AG04449 (cell line): ENCODE measurements around the gene PRMT5.

Experiments
- CTCF ChIA-PET: fragments of 350-600 bp; formaldehyde crosslinking; extraction: SDS; loops from one replicate; lab custom pipeline; 2021; ENCODE audit warnings: antibody characterized with exemption; lab: Yijun Ruan, JAX
- POLR2A ChIA-PET: fragments of 400-600, 350-600 bp; formaldehyde crosslinking; extraction: SDS; loops from one replicate; lab custom pipeline; 2020; ENCODE audit warnings: antibody characterized with exemption, inconsistent platforms; lab: Yijun Ruan, JAX
- DNase-seq: peaks from one replicate; pipeline ENCODE4 v3.0.0-alpha.2; 2010; ENCODE audit warnings: low read depth, low spot score
- H3K4me3 ChIP-seq: 2 replicates; pipeline ENCODE4 v1.5.1; 2011; ENCODE audit warnings: low read depth, mild to moderate bottlenecking, control low read depth, low read length
- TF ChIP-seq, protein P1 (sequence below): IDR thresholded peaks from one replicate; pipeline ENCODE4 v1.5.1; 2011; ENCODE audit warnings: mild to moderate bottlenecking, moderate library complexity, low read length, control low read depth, inconsistent platforms; ENCODE audit not compliant: insufficient read depth; ENCODE audit errors: missing control alignments

The PRMT5 gene

DNA sequence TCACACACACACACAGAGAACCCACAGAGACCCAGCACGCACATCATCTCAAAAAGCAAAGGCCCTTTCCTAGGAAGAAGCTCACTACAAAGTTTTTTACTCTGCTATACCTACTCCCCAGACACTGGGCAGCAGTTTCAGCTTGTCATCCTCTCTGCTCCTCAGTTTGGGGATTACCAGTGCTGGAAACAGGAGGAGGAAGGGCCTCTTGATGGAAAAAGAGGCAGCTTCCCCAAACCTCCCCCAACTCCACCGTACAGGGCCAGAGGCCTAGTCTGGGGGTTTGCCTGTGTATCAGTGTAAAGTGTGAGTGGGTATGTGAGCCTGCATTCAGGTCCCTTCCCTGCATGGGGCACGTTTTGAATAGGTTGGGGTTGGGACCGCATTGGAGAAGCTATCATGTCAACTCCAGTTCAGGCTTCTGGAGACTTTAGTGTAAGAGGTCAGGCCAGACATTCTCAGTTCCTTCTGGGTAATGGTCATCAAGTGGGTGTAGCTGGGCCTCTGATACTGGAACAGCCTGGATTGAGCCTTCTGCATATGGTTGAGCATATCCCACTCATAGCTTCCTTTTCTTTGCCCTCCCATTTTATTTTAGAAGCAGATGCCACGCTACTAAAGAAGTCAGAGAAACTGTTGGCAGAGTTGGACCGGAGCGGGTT is 45.0 kb downstream of the PRMT5 start:
- DNase-seq = no peak
- ChIA-PET CTCF (interaction anchor here (0.9 to 11.5 kb wide), 6 partner anchors 11 to 327 kb away, joined by 3 to 189 read pairs (median 12); partner anchors contain the start of gene LRP10), POLR2A (interaction anchor here (0.6 kb wide), 1 partner anchor 243 kb away, joined by 3 read pairs; no protein-coding TSS in a partner anchor)
- TF ChIP-seq, protein P1, sequence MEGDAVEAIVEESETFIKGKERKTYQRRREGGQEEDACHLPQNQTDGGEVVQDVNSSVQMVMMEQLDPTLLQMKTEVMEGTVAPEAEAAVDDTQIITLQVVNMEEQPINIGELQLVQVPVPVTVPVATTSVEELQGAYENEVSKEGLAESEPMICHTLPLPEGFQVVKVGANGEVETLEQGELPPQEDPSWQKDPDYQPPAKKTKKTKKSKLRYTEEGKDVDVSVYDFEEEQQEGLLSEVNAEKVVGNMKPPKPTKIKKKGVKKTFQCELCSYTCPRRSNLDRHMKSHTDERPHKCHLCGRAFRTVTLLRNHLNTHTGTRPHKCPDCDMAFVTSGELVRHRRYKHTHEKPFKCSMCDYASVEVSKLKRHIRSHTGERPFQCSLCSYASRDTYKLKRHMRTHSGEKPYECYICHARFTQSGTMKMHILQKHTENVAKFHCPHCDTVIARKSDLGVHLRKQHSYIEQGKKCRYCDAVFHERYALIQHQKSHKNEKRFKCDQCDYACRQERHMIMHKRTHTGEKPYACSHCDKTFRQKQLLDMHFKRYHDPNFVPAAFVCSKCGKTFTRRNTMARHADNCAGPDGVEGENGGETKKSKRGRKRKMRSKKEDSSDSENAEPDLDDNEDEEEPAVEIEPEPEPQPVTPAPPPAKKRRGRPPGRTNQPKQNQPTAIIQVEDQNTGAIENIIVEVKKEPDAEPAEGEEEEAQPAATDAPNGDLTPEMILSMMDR = no peak
- no peak overlapping the region for H3K4me3 ChIP-seq

DNA sequence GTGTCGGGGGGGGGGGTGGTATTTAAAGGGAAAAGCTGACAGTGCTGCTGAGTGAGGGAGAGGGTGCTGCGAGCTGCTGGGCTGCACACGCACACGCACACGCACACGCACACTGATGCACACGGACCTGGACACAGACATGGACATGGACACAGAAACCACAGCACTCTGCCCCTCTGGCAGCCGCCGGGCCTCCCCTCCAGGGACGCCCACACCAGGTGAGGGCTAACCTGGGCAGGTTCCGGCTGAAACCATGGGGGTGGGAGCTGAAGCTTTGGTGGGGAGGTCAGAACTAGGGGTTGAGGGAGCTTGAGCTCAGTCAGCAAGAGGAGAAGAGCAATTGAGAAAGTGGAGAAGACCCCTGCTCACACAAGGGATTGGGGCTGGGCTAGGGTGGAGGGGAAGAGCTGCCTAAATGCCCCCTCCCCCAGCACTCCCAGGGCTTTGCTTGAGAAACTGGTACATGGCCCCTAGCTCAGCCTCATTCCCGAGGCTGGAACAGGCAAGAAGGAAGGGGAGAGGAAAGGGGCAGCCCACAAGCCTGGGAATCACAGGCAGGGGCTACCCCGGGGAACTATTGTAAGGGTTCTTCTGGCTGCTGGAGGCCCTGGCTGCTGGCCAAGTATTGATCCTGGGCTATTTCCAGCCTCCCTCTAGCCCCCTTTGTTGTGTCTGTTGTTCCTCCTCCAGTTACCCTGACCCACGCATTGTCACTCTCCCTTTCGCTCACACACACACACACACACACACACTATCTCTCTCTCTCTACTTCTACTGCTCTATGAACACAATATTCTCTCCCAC is 45.8 kb downstream of the PRMT5 start, which contains the start of gene REM2:
TSS of gene REM2 (plus strand) at position 50 of the 804 bp plus-strand sequence. CDS start at position 116, 66 bp downstream.
- no peak within 1 kb of the TSS for H3K4me3 ChIP-seq
- TF ChIP-seq, protein P1 = no peak
- no peak for DNase-seq
- ChIA-PET POLR2A (interaction anchor here (0.5 to 1.4 kb wide), 4 partner anchors 12 to 243 kb away, joined by 3 to 4 read pairs (median 4); partner anchors contain the start of genes LRP10 and RBM23), CTCF (interaction anchor here (0.8 to 11.5 kb wide), 8 partner anchors 10 to 326 kb away, joined by 3 to 189 read pairs (median 8); partner anchors contain the start of gene LRP10)

DNA sequence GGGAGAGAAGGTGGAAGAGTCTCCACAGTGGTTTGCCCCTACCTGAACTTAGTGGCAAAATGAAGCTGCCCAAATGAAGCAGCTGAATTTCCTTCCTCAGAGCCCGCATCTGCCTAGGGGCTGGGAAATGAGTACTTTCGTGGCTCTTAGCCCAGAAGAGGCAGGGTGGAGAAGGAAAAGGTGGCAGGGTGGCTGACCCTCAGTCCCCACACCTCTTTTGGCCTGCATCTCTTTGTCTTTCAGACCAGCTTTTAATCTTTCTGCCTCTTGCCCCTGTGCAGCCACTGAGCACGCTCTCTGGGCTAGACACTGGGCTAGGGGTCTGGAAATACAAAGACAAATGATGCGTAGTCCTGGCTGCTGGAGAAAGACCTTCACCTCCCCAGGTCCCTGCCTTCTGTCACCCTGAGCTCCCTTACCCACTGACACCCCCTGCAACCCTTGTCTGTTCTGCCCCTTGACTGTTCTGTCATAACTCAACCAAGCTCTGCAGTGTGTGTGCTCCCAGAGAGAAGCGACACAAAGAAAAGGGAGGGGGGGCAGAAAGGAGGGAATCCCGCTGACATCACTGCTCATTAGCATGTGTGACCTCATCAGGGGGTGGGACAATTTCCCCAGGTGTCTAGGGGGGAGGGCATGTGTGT is 46.5 kb downstream of the PRMT5 start:
- DNase-seq = no peak
- TF ChIP-seq, protein P1 = no peak
- ChIA-PET POLR2A (interaction anchor here (0.5 to 1.6 kb wide), 8 partner anchors 9 to 233 kb away, joined by 3 to 6 read pairs (median 4); partner anchors contain the start of genes LRP10 and RBM23), CTCF (interaction anchor here (0.8 to 11.5 kb wide), 8 partner anchors 8 to 326 kb away, joined by 3 to 189 read pairs (median 6); partner anchors contain the start of gene LRP10)
- H3K4me3 ChIP-seq = no peak overlapping the region

DNA sequence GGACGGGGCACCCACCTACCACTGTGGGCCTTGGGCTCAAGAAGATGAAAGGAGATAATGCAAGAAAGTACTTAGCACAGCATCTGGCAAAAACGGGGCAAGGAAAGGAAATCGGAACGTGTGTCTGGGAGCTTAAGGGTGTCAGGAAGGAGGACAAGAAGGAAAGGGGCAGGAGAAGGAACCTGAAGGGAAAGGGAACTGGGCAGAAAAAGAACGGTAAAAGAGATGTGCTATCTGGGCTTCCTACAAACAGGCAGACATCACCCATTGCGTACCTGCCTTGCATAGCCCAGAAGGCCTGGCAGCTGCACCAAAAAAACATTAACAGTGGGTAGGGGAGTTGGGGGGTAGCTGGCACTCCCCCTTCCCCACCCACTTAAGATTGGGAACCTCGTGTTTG is 47.1 kb downstream of the PRMT5 start:
- TF ChIP-seq, protein P1 = no peak

DNA sequence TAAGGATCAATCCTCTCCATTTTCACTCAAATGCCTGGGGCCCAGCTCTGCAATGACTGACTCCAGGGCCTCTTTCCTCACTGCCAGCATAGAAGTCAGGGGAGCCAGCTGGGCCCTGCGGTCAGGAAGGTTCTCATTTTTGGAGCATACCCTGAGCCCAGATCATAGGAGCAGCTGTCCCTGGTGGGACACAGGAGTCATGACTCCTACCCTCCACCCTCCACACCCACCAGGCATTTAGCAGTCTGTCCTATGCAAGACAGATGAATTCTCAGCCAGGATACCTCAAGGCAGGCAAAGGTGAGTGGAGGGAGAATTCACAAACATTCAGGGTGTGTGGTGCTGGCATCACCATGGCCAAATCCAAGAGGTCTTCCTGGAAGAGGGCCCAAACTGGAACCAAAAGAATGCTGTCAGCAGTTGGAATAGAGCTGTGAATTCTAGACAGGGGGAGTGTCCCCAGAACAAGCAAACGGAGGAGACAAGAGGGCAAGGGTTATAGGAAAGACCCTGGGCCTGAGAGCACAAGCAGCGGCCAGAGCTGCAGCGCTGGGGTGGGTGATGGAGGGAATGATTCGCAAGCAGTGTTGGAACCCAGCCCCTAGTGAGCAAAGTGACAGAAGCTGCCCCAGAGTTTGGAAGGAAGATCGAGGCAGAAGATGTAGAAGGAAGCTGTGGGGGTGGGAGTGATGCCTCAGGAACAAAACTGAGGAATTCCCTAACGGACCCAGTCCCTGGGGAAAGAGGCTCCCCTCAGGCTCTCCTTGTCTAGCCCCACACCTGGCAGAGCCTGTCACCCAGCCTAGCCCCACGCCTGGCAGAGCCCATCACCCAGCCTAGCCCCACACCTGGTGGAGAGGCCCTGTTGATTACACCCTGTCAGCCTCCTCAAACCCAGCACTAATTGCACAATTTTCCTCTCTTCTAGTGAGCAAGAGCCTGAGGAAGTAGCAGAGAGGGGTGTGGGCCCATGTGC is 50.6 kb downstream of the PRMT5 start:
- H3K4me3 ChIP-seq = no peak overlapping the region
- ChIA-PET CTCF (interaction anchor here (0.8 to 10.2 kb wide), 6 partner anchors 11 to 313 kb away, joined by 3 to 145 read pairs (median 6); no protein-coding TSS in a partner anchor), POLR2A (no interaction called here)
- TF ChIP-seq, protein P1 = no peak
- DNase-seq = no peak

More for the DNA sequence above, 47.1 kb downstream of the PRMT5 start:
- no peak overlapping the region for H3K4me3 ChIP-seq
- ChIA-PET POLR2A (interaction anchor here (0.6 to 1.6 kb wide), 8 partner anchors 9 to 63 kb away, joined by 3 to 8 read pairs (median 4); partner anchors contain the start of genes LRP10 and RBM23), CTCF (interaction anchor here (1.4 to 11.5 kb wide), 7 partner anchors 8 to 325 kb away, joined by 4 to 189 read pairs (median 7); partner anchors contain the start of gene LRP10)
- no peak for DNase-seq
